Nephron progenitor cell (in vitro differentiated cells): ENCODE data around the gene TOP2A.

Source experiments
- DNase-seq: peaks from one replicate; pipeline ENCODE4 v3.0.0; 2021
- H3K27ac Mint-ChIP-seq: 2 replicates; pipeline ENCODE4 v1.8.0; 2021; ENCODE audit warnings: mild to moderate bottlenecking, moderate library complexity, mixed read lengths
- H3K27me3 Mint-ChIP-seq: 2 replicates; pipeline ENCODE4 v1.8.0; 2021; ENCODE audit warnings: mild to moderate bottlenecking, low read depth, mixed read lengths; ENCODE audit not compliant: poor library complexity
- H3K36me3 Mint-ChIP-seq: 2 replicates; pipeline ENCODE4 v1.8.0; 2021; ENCODE audit warnings: low read depth, mixed read lengths
- H3K4me1 Mint-ChIP-seq: 2 replicates; pipeline ENCODE4 v1.8.0; 2021; ENCODE audit warnings: mixed read lengths
- H3K4me3 Mint-ChIP-seq: 2 replicates; pipeline ENCODE4 v1.8.0; 2021; ENCODE audit warnings: mild to moderate bottlenecking, moderate library complexity, mixed read lengths
- H3K9me3 Mint-ChIP-seq: 2 replicates; pipeline ENCODE4 v1.8.0; 2021; ENCODE audit warnings: mild to moderate bottlenecking, moderate library complexity, mixed read lengths
- TF ChIP-seq, protein P1 (sequence below): fragments of 200-600 bp; sonication (generic); IDR thresholded peaks from 2 replicates; pipeline ENCODE4 v1.5.0; 2021; ENCODE audit warnings: antibody characterized with exemption

The TOP2A gene

GRCh38 chr17:40343219-40344119, 74.2 kb downstream of the TOP2A start:
- peak; percentile 41 for DNase-seq
- Mint-ChIP-seq H3K36me3 (no peaks in the 10 kb centered on the region), H3K4me3 (peak overlapping the region; percentile 95), H3K9me3 (no peaks in the 10 kb centered on the region), H3K4me1 (peaks cover 77% of the 10 kb centered on the region), H3K27me3 (peaks cover 3% of the 10 kb centered on the region), H3K27ac (peak overlapping the region; percentile 95)
- TF ChIP-seq, protein P1, sequence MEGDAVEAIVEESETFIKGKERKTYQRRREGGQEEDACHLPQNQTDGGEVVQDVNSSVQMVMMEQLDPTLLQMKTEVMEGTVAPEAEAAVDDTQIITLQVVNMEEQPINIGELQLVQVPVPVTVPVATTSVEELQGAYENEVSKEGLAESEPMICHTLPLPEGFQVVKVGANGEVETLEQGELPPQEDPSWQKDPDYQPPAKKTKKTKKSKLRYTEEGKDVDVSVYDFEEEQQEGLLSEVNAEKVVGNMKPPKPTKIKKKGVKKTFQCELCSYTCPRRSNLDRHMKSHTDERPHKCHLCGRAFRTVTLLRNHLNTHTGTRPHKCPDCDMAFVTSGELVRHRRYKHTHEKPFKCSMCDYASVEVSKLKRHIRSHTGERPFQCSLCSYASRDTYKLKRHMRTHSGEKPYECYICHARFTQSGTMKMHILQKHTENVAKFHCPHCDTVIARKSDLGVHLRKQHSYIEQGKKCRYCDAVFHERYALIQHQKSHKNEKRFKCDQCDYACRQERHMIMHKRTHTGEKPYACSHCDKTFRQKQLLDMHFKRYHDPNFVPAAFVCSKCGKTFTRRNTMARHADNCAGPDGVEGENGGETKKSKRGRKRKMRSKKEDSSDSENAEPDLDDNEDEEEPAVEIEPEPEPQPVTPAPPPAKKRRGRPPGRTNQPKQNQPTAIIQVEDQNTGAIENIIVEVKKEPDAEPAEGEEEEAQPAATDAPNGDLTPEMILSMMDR = no peak

DNA sequence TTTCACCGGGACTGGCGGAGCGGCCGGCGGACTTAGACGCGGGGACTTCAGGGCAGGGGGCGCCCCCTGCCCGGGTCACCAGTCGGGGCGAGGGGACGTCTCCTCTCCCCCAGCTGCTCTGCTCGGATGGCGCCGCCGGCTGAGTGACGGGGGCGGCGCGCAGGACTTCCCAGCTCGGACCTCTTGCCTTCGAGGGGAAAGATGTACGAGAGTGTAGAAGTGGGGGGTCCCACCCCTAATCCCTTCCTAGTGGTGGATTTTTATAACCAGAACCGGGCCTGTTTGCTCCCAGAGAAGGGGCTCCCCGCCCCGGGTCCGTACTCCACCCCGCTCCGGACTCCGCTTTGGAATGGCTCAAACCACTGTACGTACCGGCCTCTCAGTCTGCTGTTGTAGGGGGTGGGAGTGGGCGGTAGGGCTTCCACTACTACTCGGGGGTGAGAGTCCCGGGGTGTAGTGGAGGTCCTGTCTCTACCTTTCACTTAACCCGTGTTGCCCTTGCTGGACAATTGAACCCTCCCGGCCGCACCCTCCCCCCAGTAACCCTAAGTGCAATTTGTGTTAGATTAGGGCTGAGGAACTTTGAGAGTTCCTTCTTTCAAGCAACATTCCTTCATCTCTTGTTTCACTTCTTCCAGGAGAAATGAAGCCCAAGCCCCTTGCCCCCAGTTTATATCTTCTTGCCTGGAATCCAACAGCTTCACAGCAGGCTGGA, 75.0 kb downstream of the TOP2A start:
- Mint-ChIP-seq H3K4me3 (peak overlapping the region; percentile 95), H3K27ac (peak overlapping the region; percentile 95), H3K4me1 (peaks cover 75% of the 10 kb centered on the region), H3K36me3 (no peaks in the 10 kb centered on the region), H3K27me3 (peaks cover 3% of the 10 kb centered on the region), H3K9me3 (no peaks in the 10 kb centered on the region)
- TF ChIP-seq, protein P1 = no peak
- no peak for DNase-seq

DNA sequence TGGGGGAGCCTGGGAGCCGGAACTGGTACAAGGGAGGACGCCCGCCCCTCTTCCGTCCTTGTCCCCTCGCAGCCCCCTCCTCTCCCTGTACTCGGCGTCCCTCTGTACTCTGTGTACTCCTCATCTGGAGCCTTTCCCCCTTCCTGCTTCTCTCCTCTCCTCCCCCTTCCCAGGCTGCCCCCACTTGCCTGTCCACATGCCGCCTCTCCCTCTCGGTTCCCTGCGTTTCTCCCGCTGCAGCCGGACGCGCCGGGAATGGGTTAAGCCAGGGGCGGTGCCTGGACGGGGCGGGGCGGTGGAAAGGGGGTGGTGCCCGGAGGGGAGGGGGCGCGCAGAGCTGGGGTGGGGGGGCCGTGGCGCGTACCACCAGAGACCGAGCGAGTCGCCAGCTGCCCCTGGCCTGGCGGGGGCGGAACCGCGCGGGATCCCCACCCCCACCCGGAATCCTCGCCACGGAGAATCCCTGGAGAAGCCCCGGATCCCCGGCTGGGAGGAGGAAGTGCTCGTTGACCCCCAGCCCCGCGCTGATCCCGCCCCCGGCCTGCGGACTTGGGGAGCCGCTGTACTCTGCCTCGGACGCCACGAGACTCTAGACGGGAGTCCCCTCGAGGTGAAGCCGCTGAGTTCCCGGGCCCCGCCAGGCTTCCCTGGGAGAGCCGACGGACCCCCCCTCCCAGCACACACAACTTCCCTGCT, 75.7 kb downstream of the TOP2A start:
- peaks cover 75% of the 10 kb centered on the region for H3K4me1 Mint-ChIP-seq
- peak; percentile 91 for DNase-seq
- H3K27me3 Mint-ChIP-seq = peaks cover 3% of the 10 kb centered on the region
- peak overlapping the region; percentile 95 for H3K4me3 Mint-ChIP-seq
- H3K9me3 Mint-ChIP-seq = no peaks in the 10 kb centered on the region
- TF ChIP-seq, protein P1 = no peak
- peak overlapping the region; percentile 85 for H3K27ac Mint-ChIP-seq
- no peaks in the 10 kb centered on the region for H3K36me3 Mint-ChIP-seq

DNA sequence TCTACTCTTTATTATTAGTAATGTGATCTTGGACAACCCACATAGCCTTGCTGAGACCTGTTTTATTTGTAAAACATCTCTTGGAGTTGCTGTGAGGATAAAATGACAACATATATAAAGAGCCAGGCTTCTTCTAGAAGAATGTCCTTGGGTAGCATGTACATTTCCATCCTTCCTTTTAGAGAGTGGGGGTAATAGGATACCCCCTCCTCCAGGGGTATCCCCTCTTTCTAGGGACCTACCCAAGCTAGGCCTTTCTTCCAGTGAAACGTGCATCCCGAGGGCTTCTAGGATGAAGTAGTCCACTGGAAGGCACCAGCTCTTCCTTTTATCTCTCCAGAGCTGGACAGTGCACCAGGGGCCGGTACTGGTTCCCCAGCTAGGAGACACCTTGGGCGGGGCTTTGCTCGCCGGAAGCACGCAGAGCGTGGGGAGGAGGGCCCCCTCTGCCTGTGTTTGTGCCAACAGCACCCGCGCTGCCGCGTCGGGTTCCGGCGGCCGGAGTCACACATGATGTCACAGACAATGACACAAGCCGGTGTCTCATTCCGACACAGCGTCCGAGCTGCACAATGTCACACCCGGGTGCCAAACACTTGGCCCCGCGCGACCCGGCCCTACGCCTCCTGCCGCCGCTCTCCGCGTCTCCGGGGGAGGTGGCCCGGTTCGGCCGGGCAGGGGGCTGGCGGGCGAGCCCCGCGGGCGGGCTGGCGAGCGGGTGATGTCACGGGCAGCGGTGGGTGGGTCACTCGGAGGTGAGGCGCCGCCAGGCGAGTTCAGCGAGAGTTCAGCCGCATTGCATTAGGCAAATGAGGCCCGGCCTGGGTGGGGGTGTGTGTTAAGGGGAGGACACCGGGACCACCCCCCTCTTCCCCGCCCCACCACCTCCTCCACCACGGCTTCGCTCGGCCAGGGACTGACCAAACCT, 76.6 kb downstream of the TOP2A start:
- DNase-seq = peak; percentile 90
- H3K27ac Mint-ChIP-seq = peak overlapping the region; percentile 99
- TF ChIP-seq, protein P1 = no peak
- peaks cover 3% of the 10 kb centered on the region for H3K27me3 Mint-ChIP-seq
- H3K4me3 Mint-ChIP-seq = peak overlapping the region; percentile 95
- H3K4me1 Mint-ChIP-seq = peaks cover 72% of the 10 kb centered on the region
- H3K9me3 Mint-ChIP-seq = no peaks in the 10 kb centered on the region
- H3K36me3 Mint-ChIP-seq = no peaks in the 10 kb centered on the region

DNA sequence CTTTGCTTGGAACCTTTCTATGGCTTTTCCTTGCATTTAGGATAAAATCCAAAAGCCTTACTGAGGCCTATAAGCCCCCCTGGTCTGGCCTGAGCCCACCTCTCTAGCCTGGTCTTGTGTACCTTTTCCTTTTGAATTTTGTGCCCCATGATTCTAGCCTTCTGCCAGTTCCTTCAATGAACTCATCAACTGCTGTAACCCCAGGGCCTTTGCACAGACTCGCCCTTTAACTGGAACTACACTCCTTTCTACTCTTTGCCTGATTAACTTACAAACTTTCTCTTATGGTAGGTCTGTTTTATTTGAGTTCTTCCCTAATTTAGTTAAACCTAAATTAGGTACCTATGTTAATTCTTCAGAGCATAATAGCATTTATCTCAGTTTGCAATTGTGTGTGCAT, 77.4 kb downstream of the TOP2A start:
- Mint-ChIP-seq H3K27ac (peak overlapping the region; percentile 25), H3K36me3 (no peaks in the 10 kb centered on the region), H3K9me3 (no peaks in the 10 kb centered on the region), H3K4me3 (peak overlapping the region; percentile 95), H3K27me3 (peaks cover 3% of the 10 kb centered on the region), H3K4me1 (peaks cover 73% of the 10 kb centered on the region)
- TF ChIP-seq, protein P1 = no peak
- DNase-seq = no peak
